Measurements from ENCODE around the gene TIMM17A. TPM values are rescaled to one million over a fixed set of nuclear protein-coding genes. Genes with fewer than 3 reads are reported as not detected.

Gene TIMM17A
- total and polyA plus RNA-seq, 2 of the 8 experiments (the other 6 are each of a cell fraction or from before 2014, with no cell fraction given): 30.3 to 57.1 TPM

DNA sequence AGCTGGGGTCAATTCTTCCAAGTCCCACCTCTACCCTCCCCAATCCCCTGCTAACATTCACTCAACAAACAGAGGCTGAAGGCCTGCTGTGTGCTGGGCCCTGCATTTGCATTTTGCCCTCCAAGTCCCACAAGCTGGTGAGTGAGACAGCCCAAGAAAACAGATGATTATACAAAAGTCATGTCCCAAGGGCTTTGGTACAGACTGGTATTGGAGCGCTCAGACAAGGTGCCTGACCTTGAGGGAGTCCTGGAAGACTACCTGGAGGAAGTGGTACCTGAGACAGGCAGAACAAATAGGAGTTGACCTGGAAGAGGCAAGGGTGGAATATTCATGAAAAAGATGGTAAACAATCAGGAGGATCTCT, 13.2 kb upstream of the TIMM17A start (continued):
- TF ChIP-seq, protein P1, sequence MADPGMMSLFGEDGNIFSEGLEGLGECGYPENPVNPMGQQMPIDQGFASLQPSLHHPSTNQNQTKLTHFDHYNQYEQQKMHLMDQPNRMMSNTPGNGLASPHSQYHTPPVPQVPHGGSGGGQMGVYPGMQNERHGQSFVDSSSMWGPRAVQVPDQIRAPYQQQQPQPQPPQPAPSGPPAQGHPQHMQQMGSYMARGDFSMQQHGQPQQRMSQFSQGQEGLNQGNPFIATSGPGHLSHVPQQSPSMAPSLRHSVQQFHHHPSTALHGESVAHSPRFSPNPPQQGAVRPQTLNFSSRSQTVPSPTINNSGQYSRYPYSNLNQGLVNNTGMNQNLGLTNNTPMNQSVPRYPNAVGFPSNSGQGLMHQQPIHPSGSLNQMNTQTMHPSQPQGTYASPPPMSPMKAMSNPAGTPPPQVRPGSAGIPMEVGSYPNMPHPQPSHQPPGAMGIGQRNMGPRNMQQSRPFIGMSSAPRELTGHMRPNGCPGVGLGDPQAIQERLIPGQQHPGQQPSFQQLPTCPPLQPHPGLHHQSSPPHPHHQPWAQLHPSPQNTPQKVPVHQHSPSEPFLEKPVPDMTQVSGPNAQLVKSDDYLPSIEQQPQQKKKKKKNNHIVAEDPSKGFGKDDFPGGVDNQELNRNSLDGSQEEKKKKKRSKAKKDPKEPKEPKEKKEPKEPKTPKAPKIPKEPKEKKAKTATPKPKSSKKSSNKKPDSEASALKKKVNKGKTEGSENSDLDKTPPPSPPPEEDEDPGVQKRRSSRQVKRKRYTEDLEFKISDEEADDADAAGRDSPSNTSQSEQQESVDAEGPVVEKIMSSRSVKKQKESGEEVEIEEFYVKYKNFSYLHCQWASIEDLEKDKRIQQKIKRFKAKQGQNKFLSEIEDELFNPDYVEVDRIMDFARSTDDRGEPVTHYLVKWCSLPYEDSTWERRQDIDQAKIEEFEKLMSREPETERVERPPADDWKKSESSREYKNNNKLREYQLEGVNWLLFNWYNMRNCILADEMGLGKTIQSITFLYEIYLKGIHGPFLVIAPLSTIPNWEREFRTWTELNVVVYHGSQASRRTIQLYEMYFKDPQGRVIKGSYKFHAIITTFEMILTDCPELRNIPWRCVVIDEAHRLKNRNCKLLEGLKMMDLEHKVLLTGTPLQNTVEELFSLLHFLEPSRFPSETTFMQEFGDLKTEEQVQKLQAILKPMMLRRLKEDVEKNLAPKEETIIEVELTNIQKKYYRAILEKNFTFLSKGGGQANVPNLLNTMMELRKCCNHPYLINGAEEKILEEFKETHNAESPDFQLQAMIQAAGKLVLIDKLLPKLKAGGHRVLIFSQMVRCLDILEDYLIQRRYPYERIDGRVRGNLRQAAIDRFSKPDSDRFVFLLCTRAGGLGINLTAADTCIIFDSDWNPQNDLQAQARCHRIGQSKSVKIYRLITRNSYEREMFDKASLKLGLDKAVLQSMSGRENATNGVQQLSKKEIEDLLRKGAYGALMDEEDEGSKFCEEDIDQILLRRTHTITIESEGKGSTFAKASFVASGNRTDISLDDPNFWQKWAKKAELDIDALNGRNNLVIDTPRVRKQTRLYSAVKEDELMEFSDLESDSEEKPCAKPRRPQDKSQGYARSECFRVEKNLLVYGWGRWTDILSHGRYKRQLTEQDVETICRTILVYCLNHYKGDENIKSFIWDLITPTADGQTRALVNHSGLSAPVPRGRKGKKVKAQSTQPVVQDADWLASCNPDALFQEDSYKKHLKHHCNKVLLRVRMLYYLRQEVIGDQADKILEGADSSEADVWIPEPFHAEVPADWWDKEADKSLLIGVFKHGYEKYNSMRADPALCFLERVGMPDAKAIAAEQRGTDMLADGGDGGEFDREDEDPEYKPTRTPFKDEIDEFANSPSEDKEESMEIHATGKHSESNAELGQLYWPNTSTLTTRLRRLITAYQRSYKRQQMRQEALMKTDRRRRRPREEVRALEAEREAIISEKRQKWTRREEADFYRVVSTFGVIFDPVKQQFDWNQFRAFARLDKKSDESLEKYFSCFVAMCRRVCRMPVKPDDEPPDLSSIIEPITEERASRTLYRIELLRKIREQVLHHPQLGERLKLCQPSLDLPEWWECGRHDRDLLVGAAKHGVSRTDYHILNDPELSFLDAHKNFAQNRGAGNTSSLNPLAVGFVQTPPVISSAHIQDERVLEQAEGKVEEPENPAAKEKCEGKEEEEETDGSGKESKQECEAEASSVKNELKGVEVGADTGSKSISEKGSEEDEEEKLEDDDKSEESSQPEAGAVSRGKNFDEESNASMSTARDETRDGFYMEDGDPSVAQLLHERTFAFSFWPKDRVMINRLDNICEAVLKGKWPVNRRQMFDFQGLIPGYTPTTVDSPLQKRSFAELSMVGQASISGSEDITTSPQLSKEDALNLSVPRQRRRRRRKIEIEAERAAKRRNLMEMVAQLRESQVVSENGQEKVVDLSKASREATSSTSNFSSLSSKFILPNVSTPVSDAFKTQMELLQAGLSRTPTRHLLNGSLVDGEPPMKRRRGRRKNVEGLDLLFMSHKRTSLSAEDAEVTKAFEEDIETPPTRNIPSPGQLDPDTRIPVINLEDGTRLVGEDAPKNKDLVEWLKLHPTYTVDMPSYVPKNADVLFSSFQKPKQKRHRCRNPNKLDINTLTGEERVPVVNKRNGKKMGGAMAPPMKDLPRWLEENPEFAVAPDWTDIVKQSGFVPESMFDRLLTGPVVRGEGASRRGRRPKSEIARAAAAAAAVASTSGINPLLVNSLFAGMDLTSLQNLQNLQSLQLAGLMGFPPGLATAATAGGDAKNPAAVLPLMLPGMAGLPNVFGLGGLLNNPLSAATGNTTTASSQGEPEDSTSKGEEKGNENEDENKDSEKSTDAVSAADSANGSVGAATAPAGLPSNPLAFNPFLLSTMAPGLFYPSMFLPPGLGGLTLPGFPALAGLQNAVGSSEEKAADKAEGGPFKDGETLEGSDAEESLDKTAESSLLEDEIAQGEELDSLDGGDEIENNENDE (IDR thresholded peaks at IDR 0.05; ENCODE audit: insufficient replicate concordance, low read length): no peak
